Kidney glomerular epithelial cell (primary cell): ENCODE data around the gene TESMIN.

Source experiments
- DNase-seq: peaks from one replicate; lab custom pipeline; 2025; lab: John Stamatoyannopoulos, UW

The TESMIN gene

DNA sequence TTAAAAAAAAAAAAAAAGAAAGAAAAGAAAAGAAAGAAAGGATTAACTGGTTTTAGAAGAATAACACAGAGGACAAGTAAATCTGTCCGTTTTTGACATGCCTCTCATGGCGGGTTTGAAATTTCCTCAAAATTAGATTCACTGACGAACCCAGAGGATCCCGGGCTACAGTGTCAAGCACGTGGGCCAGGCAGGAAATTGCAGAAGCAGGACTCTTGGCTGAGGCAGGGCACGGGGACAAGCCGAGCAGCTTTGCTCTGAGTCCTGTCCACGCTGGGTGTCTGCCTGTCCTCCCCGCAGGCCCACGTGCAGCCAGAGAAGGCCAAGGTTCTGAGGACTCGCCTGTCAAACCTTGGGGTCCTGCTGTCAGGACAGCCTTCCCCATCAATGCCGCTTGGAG, 42.3 kb downstream of the TESMIN start:
- DNase-seq, result no peak

DNA sequence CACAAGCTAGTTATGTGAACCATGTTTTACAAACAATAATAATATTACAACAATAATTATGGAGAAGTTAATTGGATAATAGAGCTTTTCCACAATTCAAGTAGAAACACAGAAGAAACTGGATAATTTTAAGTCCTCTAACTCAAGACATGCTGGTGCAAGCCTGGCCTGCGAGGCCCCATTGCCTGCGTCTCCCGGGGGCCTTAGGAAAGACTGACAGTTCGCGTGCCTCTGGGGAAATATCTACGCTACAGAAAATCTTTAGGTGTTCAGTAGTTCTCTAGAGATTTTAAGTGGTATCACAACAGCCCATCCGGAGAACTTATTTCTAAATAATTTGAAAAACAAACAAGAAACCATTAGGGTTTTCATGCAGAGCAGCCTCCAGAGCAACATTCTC, 43.8 kb downstream of the TESMIN start:
- DNase-seq, result no peak

DNA sequence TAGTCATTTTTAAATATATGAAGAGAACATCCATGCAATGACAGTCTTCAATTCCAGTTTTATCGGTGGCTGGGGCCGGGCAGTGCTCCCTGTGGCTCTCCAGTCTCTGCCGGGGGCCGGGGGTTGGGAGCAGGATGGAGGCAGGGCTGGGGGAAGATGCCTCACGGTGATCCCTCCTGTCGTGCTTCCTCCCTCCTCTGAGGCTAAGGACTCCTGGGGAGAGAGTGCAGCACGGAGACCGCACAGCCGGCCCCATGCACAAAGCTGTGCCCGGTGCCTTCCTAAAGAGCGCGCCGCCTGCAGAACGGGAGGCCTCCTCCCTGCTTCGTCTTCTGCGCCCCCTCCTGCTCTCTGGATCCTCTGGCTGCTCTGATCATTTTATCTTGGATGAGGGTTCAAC, 46.4 kb downstream of the TESMIN start:
- no peak for DNase-seq

DNA sequence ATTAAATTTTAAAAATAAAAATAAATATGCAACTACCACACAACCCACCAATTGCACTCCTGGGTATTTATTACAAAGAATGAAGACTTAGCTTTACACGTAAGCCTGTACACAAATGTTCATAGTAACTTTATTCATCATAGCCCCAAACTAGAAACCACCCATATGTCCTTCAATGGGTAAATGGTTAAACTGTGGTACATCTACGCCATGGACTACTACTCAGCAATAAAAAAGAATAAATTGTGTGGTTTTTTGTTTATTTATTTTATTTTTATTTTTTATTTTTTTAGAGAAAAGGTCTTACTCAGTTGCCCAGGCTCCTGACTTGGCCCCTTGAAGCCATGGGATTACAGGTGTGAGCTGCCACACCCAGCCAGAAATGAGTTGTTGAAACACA, 52.3 kb downstream of the TESMIN start:
- DNase-seq, result no peak

DNA sequence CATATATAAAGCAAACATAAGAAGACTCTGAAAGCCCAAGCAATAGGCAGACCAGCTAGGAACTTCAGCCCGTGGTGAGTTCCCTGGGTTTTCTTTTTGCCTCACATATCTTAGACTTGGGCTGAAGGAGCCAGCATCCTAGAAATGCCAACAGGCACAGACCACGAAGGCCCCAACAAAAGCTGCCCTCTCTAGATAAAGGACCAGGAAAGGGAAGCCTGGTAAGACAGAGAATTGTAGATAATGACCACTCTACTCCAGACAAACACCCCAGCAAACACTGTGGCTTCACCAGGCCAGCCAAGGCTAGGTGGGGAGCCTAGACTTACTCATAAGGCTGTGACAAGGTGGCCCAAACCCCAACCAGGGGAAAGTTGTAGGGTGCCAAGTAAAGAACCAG, 55.8 kb downstream of the TESMIN start:
- DNase-seq, result no peak

GRCh38 chr11:68694431-68695297, 56.7 kb downstream of the TESMIN start:
- DNase-seq, result no peak

GRCh38 chr11:68693484-68693882, 57.8 kb downstream of the TESMIN start:
- no peak for DNase-seq

- DNase-seq, result no peak
Observed at GRCh38 chr11:68692871-68693483, 58.3 kb downstream of the TESMIN start.

GRCh38 chr11:68692115-68692514, 59.2 kb downstream of the TESMIN start:
- no peak for DNase-seq

DNA sequence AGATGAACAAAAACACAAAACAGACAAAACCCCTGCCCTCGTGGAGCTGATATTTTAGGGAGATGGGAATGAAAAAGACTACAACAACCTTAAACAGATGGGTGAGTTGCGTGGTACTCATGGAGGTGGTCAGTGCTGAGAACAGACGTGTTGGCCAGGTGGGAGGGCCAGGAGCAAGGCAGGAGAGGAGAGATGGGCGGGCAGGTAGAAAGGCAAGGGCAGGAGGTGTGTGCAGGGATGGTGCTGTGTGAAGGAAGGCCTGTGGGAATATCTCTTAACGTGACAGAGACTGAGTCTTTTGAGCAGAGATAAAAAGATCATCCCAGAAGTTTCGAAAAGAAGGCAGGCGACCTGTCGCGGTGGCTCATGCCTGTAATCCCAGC, 59.9 kb downstream of the TESMIN start:
- no peak for DNase-seq

- no peak for DNase-seq
Observed at GRCh38 chr11:68690671-68691401, 60.5 kb downstream of the TESMIN start.

- no peak for DNase-seq
Observed at GRCh38 chr11:68689737-68690625, 61.3 kb downstream of the TESMIN start.

GRCh38 chr11:68688881-68689280, 62.4 kb downstream of the TESMIN start:
- DNase-seq, result no peak

DNA sequence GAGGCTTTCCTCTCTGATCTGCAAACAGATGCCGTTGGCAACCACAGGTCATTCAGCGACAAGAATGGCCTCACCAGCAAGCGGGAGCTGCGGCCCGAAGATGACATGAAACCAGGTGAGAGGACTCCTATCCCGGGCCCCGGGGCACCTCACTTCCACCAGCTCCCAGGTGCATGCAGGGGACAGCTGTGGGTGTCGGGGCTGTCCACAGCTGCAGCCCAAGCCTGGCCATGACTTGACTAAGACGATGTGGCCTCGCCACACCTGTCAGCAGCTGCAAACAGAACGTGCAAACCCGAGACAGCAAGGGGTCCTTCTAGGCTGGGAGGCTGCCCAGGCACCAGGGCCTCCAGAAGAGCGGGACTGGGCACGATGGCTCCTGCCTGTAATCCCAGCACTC, 63.3 kb downstream of the TESMIN start:
- no peak for DNase-seq

GRCh38 chr11:68687311-68687710, 64.0 kb downstream of the TESMIN start:
- no peak for DNase-seq

- DNase-seq, result no peak
Observed at GRCh38 chr11:68686486-68686885, 64.8 kb downstream of the TESMIN start.

- no peak for DNase-seq
Observed at GRCh38 chr11:68685656-68686380, 65.5 kb downstream of the TESMIN start.

GRCh38 chr11:68684385-68685356, 66.6 kb downstream of the TESMIN start, which contains the start of gene GAL:
GAL (plus strand) TSS chr11:68684544; CDS start chr11:68684924, 380 bp downstream.
- no peak for DNase-seq

- no peak for DNase-seq
Observed at GRCh38 chr11:68683536-68684384, 67.6 kb downstream of the TESMIN start.
